Inferior parietal cortex (tissue), 1 donor: Measurements from ENCODE around the gene UROC1.

Experiments used
- DNase-seq: peaks from one replicate; pipeline ENCODE4 v3.0.0-alpha.2; 2016; ENCODE audit errors: extremely low spot score

The UROC1 gene

GRCh38 chr3:126517291-126517951 lies at the start of gene UROC1:
Gene UROC1, minus strand, starts transcription at chr3:126517773. Its CDS starts 54 bp downstream, at chr3:126517719.
- no peak for DNase-seq

GRCh38 chr3:126562737-126563276 lies 45.2 kb upstream of the UROC1 start:
- DNase-seq: no peak

DNA sequence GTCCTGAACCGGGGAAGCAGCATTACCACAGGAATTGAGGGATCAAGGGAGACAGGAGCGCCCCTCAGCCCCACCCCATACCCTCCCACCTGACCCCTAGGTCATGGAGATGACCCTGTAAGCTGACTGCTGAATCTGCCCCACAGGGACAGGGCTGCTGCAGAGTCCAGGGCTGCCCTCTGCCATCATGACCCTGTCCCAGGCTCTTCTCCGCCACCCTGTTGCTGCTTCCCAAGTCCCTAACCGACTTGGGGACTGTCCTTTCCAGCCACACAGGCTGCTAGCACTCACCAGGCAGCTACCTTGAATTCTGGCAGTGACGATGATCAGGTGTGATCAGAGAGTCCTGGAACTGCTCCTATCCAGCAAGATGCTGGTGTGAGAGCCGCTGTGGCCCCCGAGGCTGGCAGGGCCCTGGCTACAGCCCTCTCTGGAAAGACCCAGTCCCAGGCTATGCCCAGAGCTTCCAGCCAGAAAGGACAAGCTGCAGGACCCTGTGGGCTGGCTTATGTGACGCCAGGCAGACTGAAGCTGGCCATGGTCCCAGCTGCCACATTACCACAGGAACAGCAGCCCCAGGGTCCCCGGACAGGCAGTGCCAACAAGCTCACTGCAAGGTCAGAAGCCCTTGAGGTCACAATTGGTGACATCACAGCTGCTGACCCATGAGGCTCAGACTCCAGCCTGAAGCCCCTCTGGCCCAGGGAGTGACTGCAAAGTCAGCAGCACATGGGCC lies 40.9 kb upstream of the UROC1 start, which contains the start of gene C3orf22:
Gene C3orf22, minus strand, starts transcription at position 597 of the 736 bp plus-strand sequence. CDS start 5,542 bp downstream, outside the sequence.
- DNase-seq: no peak

DNA sequence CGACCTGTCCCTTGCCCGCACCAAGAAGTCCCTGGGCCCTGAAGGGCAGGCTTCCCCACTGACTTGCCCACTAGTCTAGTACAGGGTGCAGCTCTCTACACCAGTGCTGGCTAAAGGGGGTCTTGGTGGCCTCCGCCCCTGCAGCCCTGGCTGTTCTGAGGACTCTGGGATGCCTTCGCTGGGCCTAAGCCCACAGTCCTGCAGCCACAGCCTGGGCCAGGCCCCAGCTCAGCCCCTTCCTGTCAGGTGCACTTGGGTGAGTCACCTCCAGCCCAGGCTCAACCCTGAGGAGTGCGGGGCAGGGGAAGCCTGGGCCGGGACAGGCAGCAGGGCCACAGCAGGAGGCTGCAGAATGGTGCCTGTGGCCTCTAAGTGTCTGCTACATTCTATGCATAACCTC lies 40.2 kb upstream of the UROC1 start:
- no peak for DNase-seq

DNA sequence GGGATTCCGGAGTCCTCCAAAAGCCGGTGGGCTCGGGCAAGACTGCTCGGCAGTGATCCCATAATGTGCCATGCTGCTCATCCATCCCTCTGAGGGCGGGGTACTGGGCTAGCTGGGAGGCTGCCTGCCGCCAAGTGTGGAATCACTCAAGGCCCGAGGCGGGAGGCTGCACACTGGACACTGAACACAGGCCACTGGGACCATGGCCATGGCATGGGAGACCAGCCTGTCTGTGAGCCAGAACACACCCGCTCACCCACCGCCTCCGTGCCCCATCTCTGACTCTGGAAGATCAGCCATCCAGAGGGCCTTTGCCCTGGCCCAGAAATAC lies 39.8 kb upstream of the UROC1 start:
- DNase-seq: no peak

DNA sequence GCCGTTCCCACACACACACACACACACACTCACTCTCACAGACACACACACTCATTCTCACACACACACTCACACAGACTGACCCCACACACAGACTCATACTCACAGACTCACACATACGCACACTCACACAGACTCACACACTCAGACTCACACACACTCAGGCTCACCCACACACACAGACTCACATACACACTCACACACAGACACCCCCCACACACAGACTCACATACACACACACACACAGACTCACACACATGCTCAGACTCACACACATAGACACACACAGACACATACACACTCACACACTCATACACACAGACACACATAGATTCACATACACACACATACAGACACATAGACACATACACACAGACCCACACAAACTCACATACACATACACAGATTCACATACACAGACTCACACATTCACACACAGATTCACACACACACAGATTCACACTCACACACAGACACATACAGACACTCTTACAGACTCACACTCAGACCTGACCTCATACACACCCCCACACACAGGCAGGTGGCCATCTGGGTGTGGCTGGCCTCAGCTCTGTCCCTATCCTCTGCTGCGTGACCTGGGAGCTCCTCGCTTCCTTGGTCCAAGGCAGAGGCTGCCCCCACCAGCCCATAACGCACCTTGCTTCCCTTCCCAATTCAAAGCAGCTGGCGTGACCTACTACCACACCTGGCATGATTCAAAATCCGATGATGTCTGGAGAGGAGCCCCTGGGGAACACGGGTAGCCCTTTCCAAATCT lies 39.3 kb upstream of the UROC1 start:
- DNase-seq: no peak

DNA sequence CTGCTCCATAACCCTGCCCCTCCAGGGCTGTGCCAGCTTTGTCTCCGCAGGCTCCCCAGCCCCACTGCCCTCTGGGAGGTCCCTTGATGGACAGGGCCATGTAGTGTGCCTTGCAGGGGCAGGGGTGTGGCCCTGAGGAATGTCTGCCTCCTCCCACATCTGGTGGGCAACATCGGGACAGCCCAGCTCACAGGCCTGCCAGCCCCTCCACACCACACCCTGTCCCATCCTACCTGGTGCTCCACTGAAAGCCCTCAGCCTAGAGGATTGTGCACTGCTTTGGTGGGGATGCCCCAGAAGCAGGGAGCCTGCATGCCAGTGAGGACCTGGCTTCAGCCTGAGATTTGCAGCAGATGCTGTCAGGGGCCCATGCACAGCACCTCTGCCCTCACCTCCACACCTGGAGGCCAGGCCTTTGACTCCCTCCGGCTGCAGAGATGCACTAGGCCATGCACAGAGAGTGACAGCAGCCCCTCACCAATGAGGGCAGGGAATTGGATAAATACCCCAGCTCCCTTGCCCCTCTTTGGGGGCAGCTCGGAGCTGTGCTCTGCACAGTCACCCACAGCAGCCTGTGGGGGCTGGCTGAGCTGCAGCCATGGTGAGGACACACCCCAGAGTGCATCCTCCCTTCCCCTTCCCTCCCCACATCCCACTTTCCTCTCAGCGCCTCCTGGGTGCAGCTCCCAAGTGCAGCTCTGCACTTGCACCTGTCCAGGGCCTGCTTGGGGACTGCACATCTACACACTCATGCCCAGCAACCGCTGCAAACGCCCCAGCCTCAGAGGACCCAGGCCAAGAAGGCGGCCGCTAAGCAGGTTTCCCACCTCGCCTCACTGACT lies 38.4 kb upstream of the UROC1 start:
- no peak for DNase-seq

DNA sequence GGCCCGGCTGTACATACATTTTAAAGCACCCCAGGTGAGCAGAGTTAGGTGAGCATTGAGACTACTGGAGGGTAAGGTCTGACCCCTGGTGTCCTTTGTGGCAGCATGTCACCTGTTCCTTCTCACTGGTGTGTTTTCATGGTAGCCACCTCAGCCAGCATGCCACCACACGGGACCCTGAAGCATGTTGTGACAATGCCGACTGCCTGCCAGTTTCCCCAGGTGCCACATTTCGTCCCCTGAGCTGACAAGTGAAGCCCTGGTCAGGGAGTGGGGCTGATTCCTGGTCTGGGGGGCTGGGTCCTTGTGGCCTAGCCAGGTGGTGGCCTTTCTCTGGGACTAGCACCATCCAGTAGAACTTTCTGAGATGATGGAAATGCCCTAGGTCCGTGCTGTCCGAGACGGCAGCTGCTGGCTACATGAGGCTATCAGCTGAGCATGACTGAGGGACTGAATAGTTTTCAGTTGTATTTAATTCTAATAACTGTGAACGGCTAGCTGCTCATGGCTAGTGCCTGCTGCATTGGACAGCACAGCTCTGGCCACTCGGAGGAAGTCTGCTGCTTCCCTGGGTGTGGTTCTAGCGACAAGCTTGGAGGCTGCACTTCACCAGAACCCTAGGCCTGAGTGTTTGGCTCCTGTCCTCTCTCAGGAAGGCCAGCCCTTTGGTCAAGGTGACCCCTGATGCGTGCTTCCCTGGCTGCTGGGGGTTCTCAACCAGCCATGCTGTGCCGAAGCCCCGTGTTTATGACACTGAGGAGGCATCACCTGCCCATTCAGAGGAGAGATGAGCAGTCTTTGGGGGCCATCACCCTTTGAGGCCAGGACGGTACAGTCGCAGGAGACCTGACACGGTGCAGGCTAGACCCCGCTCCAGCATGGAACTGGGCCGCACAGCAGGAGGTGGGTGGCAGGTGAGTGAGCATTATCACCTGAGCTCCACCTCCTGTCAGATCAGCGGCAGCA lies 37.3 kb upstream of the UROC1 start:
- no peak for DNase-seq

DNA sequence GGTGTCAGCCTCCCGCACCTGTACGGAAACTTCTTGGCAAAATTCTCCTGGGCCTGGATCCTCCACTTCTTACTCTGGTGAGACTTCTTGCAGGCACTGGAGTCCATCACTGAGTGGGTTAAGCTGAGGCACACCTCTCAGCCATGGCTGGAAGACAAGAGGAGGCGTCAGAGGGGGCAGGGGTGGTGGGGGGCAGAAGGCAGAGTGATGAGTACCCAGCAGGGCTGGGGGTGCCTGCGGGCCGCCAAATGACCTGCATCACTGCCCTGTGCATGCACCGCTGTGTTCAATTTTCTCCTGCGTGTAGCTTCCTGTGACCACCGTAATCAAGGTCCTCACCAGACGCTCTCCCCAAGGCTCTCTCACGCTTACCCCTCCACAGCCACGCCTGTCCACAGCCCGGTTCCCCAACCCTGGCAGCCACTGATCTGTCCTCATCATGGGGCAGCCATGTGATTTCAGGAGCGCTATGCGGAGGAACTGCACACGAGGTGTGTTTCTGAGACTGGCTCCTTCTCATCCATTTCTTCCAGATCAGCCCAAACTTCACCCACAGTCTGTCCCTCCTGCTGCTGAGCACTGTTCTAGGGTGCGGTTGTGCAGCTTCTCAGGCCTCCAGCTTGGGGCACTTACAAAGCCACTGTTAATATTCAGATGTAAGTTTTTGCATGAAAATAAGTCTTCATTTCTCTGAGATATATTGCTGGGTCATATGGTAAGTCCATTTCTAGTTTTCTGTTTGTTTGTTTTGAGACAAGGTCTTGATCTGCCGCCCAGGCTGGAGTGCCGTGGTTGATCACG lies 35.9 kb upstream of the UROC1 start:
- DNase-seq: no peak

GRCh38 chr3:126552688-126553283 lies 35.2 kb upstream of the UROC1 start:
- no peak for DNase-seq

DNA sequence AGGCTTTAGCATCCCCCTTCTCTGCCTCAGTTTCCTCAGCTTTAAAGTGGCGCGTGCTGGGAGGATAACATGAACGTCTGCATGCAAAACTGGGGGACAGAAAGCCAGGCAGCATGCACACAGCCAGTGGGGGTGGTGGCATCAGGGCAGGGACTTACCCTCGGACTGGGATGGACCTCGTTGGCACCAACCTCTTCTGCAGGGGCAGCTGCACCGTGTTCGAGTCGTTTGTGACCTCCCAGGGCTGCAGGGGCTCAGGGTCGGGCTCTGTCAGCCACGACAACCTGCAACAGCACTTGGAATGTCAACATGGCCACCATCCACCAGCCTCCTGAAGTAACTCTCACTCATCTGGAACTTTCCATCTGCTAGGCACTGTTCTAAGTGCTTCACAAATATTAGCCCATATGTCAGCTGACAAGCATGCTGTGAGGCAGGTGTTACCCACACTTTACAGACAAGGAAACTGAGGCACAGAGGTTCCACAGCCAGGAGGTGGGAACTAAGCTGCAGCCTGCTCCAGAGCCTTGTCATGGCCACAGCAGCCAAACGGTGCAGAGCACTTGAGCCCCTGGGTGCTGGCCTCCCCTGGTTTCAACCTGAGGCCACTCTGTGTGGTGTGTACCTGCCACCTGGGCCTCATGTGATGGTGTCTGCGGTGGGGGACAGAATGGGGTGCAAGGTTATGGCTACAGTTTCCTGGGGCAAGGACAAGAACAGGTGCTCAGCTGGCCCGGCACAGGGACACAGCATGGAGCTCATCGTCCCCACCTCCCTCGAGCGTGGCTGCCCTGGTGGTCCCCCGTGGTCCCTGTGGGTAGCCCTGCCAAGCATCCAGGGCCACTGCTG lies 34.5 kb upstream of the UROC1 start:
- no peak for DNase-seq

DNA sequence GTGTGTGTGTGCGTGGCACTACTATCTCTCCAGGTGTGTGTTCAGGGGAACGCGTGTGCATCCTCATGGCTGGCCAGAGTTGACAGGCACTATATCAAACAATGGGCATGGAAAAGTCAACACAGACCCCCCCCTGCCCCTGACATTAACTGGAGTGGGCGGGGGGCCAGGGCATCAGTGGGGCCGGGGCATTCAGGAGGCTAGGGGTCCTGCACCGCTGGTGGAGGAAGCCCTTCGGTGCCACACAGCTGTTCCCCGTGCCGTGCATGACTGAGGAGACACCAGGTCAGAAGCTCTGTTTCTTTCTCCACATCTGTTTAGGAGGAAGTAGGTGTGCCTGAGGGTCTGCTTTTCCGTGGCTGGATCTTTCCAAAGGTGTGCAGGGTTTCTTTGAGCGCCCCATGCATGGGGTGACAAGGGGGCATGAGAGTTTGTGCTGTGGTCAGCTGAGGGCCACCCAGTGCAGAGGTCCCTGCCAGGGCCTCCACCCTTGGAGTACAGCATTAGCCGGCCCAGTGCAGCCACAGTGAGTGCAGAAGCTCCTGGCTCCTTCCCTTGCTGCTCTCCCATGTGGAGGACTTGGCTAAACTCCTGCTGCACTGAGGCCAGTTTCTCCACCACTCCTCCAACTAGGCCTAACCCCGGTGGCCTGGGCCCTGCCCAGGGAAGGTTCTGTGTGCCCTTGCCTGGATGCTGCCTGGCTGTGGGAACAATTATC lies 33.7 kb upstream of the UROC1 start:
- no peak for DNase-seq

DNA sequence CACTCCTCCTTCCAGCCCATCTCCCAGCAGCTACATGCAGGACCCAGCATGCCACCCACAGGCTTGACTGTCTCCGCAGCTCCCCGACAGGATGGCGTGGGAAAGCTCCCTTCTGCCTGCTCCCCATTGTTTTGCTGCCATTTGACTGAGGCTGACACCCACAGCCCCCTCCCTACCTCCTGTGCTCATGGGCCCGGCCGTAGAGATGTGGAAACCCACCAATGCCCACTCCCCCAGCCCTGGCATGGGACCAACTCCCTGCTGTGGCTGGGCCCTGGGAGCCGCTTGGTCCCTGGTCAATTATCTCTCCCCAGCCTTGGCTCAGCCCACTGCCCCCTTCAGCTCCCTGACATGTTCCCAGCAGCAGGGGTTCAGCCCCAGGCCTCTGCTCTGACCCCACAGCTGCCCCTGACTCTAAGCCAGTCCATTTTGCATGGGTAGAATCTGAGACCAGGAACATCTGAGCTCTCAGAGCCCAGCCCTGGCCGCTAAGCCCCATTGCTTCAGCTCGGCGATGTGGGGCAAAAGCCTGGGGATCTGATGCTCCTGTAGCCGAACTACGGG lies 33.0 kb upstream of the UROC1 start:
- no peak for DNase-seq

DNA sequence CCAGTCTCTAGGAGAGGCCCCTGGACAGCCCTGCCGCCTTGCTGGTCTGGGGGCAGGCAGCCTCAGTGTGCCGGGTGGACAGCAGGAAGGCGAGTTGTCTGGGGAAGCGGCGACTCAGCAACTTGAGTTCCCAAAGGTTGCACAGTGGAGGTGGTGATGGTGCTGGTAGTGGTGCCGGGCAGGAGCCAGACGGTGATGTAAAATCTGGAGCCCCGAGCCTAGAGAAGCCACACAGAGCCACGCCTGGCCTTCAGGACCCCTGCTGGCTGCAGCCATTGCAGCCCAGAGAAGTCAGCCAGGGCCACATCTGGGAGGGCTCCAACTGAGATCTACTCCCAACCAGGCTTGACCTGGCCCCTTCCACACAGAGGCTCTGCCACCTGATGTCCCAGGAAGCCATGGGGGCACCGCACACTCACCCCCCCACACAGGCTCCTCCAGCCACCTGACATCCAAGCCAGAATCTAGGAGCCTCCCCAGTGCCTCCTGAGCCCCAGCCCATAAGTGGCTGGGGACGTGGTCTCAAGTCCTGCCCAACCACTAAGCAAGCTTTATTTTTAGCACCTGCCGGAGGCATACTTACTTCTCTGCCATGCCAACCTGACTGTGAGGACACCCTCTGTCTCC lies 32.4 kb upstream of the UROC1 start:
- DNase-seq: no peak

DNA sequence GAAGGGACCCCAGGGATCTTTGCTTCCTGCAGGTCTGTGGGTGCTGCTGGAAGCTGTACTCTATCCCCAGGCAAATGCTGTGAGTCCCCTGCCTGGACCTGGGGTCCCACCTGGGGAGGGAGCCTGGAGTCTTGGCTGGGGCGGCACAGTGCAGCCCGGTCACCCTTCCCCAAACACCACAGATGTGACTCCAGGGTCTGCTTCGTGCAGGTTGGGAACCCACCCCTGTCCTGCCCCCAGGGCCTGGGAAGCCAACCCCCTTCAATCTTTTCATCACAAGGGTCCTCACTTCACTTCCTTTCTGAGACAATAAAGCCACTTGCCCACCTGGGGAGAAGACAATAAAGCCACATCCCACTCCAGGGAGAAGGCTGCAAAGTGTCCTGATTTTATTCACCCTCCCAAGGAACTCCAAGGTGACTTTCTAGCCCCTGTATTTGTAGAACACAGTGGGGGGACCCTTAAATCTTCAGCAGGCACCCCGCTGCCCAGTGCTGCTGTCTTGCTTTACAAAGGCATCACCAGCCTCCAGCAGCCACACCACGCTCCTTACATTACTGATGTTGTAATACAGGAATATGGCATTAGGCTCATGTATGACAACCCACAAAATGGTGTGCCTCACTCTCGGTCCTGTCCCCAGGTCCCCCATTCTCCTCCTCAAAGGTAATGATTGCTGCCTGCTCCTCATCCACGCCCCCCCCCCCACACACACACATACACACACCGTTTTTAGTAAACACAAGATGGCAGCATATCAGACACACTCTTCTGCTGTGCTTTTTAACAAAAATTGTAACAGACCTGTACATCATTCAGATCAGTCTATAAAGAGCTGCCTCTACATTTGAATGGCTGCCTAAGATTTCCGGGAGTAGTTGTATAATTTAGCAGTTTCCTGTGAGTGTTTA lies 31.2 kb upstream of the UROC1 start:
- DNase-seq: no peak

DNA sequence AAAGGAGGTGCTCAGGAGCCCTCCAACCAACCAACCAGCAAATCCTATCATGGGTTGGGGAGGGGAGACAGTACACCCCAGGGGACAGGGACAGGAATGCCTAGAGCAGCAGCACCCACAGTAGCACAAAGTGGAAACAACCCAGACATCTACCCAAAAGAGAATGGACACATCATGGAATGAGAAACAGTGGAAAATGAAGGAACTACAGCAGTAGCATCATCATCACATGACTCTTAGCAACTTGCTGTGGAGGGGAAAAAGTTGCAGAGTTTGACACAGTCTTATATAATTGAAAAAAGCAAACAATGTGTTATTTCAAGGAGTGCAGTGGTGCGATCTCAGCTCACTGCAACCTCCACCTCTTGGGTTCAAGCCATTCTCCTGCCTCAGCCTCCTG lies 30.1 kb upstream of the UROC1 start:
- no peak for DNase-seq
